Breast epithelium (tissue), 4 donors: ENCODE measurements around the gene MICALL2. TPM values are rescaled to one million over a fixed set of nuclear protein-coding genes. Genes with fewer than 3 reads are reported as not detected.
A peak's percentile ranks its signal among the peaks of the same experiment; 100 is the strongest.

ENCODE experiments used
- DNase-seq, 2 donors: peaks; one replicate each; pipeline ENCODE4 v3.0.0-alpha.2; 2019; ENCODE audit warnings: low spot score in 2 of 2
- H3K27ac ChIP-seq, 2 donors: fragments of 200-600 bp; sonication (generic) in 1 of 2; one replicate each; pipeline ENCODE4 v1.5.1; 2016 to 2019; ENCODE audit warnings: mild to moderate bottlenecking in 1 of 2
- H3K27me3 ChIP-seq, 2 donors: fragments of 200-600 bp; sonication (generic) in 1 of 2; one replicate each; pipeline versions ENCODE4 v1.5.1 to v1.6.0; 2017 to 2019; ENCODE audit warnings: control low read depth in 1 of 2, mild to moderate bottlenecking in 1 of 2
- H3K36me3 ChIP-seq: fragments of 200-600 bp; one replicate; pipeline ENCODE4 v1.5.1; 2019
- H3K4me1 ChIP-seq, 2 donors: fragments of 200-600 bp; sonication (generic); one replicate each; pipeline ENCODE4 v1.5.1; 2016 to 2019; ENCODE audit warnings: control low read depth in 1 of 2
- H3K4me3 ChIP-seq, 3 donors: fragments of 200-600 bp; sonication (generic); 1 replicate in 2 of 3; 2 replicates in 1 of 3; pipeline ENCODE4 v1.5.1; 2016 to 2019; ENCODE audit warnings: mild to moderate bottlenecking in 3 of 3, moderate library complexity in 2 of 3
- H3K9me3 ChIP-seq, 2 donors: fragments of 200-600 bp; sonication (generic) in 1 of 2; one replicate each; pipeline ENCODE4 v1.5.1; 2016 to 2019; ENCODE audit warnings: control low read depth in 1 of 2
- CTCF ChIP-seq, 3 donors: fragments of 450-650 bp; IDR thresholded peaks; one replicate each; pipeline ENCODE4 v1.5.1; 2016 to 2017; ENCODE audit warnings: antibody characterized with exemption in 3 of 3, mild to moderate bottlenecking in 3 of 3, moderate library complexity in 3 of 3
- POLR2A ChIP-seq: fragments of 450-650 bp; IDR thresholded peaks from one replicate; pipeline ENCODE4 v1.6.1; 2016; ENCODE audit warnings: antibody characterized with exemption, mild to moderate bottlenecking, moderate library complexity
- POLR2AphosphoS5 ChIP-seq, 3 donors: sonication (generic); formaldehyde crosslinking; IDR thresholded peaks; one replicate each; pipeline ENCODE4 v1.6.1; 2017; ENCODE audit warnings: antibody characterized with exemption in 3 of 3
- intact Hi-C: fragments of 100-400 bp; cut with DNase I; formaldehyde crosslinking; loops from one replicate; pipeline ENCODE4 v1.15.1; 2023; ENCODE audit warnings: low total_unique reads
- total RNA-seq, 3 donors: library from RNA; depleted of rRNA; stranded (reverse); fragments of >200 nt; gene quantifications; one replicate each; pipeline ENCODE4 v1.1.0, GENCODE V29; 2016

The MICALL2 gene
- total RNA-seq, 3 donors from 2014 or later: 4.0 to 20.0 (median 15.8) TPM

DNA sequence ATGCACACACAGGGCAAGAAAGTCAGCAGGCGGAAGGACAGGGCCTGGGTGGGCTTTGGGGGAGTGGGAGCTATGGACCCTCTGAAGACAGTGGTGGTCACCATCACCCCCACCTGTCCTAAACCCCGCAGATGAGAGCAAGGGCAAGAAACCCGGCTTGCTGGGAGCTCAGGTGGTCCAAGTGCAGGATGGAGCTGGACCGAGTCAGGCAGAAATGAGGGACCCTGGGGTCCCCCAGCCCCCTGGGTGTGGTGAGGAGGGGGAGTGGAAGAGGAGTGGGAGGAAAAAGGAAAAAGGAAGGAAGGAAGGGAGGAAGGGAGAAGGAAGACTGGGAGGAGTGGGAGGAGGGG is 54.8 kb downstream of the MICALL2 start:
- no peaks in the 10 kb centered on the region for H3K36me3 ChIP-seq
- no peak for DNase-seq
- intact Hi-C loops: no loop called here
- H3K27me3 ChIP-seq: peaks cover 5 to 93% of the 10 kb centered on the region in 2 donors
- H3K4me1 ChIP-seq: no peaks in the 10 kb centered on the region
- TF ChIP-seq POLR2AphosphoS5 (IDR thresholded peaks at IDR 0.05): no peak
- no peak for TF ChIP-seq CTCF (IDR thresholded peaks at IDR 0.05)
- no peak for TF ChIP-seq POLR2A
- H3K27ac ChIP-seq: no peak overlapping the region
- peaks cover 10 to 11% of the 10 kb centered on the region in 2 donors for H3K9me3 ChIP-seq
- no peak overlapping the region for H3K4me3 ChIP-seq

GRCh38 chr7:1403638-1404459 is 55.4 kb downstream of the MICALL2 start:
- DNase-seq: no peak
- intact Hi-C loops: no loop called here
- TF ChIP-seq POLR2AphosphoS5 (IDR thresholded peaks at IDR 0.05): no peak
- no peak for TF ChIP-seq CTCF (IDR thresholded peaks at IDR 0.05)
- TF ChIP-seq POLR2A: no peak
- H3K4me1 ChIP-seq: no peaks in the 10 kb centered on the region
- H3K27me3 ChIP-seq: peaks cover 5 to 93% of the 10 kb centered on the region in 2 donors
- no peaks in the 10 kb centered on the region for H3K36me3 ChIP-seq
- peaks cover 10 to 11% of the 10 kb centered on the region in 2 donors for H3K9me3 ChIP-seq
- no peak overlapping the region for H3K27ac ChIP-seq
- H3K4me3 ChIP-seq: peak overlapping the region in 1 of 3 donors; percentile 33

DNA sequence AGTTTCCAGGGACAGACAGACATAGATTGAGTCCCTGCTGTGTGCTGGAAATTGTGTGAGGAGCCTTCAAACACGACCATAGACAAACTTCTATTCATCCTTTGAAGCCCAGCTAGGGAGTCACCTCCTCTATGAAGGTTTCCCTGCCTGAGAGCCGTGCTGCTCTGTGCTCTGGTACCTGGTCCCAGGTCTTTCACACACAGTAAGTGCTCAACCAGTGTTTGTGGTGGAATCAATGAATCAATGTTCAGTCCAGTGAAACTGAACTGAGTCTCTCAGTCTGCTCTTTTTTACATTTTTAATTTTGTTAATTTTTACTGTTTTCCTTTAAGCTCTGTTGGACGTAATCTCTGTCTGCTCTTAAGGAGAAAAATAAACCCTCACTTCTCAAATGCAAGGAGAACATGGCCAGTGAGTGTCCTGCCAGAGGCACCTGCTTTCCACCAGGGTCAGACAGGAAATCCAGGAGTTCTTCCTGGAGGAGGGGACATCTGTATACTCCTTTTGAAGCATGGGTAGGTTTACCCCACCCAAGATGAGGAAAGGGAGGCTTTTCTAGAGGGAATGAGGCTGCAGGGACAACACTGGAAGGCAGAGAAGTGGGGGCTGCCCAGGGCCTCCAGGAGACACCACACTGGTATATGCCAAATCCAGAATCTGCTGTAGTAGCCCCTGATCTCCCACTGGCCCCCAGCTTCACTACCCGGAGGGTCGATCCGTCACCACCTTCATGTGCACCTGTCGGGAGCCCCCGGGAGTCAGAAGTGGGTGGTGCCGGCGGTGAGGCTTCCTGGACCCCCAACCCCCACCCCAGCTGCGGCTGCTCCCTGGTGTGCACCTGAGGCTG is 56.3 kb downstream of the MICALL2 start:
- peaks cover 5 to 86% of the 10 kb centered on the region in 2 donors for H3K27me3 ChIP-seq
- H3K4me1 ChIP-seq: no peaks in the 10 kb centered on the region
- intact Hi-C loops: no loop called here

DNA sequence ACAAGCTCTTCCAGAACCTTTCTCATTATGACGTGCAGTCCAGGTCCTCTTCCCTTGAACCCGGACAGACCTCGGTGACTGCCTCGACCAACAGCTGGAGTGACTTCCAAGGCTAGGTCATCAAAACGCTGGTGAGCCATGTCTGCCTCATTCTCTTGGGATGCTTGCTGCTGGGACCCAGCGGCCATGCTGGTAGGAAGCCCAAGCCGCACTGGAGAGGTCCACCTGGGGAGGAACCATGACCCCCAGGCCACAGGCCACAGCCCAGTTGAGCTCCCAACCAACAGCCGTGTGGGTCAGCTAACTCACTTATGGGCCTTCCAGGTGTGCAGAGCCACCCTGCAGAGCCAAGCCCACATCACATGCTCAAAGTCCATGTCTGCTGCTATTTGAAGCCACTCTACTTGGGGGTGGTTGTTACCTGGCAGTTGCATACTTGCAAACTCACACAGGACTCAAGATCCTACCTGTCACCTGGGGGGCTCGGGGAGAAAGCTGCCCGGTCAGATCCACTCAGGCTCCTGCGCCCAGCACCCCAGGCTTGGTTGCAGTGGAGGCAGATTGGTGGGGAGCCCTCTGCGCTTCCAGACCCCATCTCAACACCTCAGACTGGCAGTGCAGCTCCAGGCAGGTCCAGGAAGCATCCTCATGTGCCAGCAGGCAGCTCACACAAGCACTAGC is 57.0 kb downstream of the MICALL2 start:
- Histone ChIP-seq H3K36me3 (no peaks in the 10 kb centered on the region), H3K27me3 (peaks cover 0 to 78% of the 10 kb centered on the region in 2 donors), H3K27ac (no peak overlapping the region), H3K4me3 (peak overlapping the region in 1 of 3 donors; percentile 5), H3K4me1 (no peaks in the 10 kb centered on the region), H3K9me3 (peaks cover 10 to 11% of the 10 kb centered on the region in 2 donors)
- intact Hi-C loops: no loop called here
- DNase-seq: no peak
- TF ChIP-seq CTCF (IDR thresholded peaks at IDR 0.05): no peak
- no peak for TF ChIP-seq POLR2A
- TF ChIP-seq POLR2AphosphoS5 (IDR thresholded peaks at IDR 0.05): no peak

More for the DNA sequence above, 56.3 kb downstream of the MICALL2 start:
- no peak for TF ChIP-seq CTCF (IDR thresholded peaks at IDR 0.05)
- TF ChIP-seq POLR2AphosphoS5 (IDR thresholded peaks at IDR 0.05): no peak
- TF ChIP-seq POLR2A: no peak
- no peak overlapping the region for H3K27ac ChIP-seq
- H3K36me3 ChIP-seq: no peaks in the 10 kb centered on the region
- no peak overlapping the region for H3K4me3 ChIP-seq
- DNase-seq: no peak
- peaks cover 10 to 11% of the 10 kb centered on the region in 2 donors for H3K9me3 ChIP-seq
